HEK293 (cell line): ENCODE results near the gene PALMD.

Experiments
- CTCF ChIA-PET: fragments of 350-600 bp; formaldehyde crosslinking; extraction: SDS; loops from one replicate; lab custom pipeline; 2021; ENCODE audit warnings: antibody characterized with exemption; lab: Yijun Ruan, JAX
- POLR2A ChIA-PET: fragments of 300-600 bp; formaldehyde crosslinking; extraction: SDS; loops from one replicate; lab custom pipeline; 2020; ENCODE audit warnings: antibody characterized with exemption, inconsistent platforms; lab: Yijun Ruan, JAX
- H3K27ac ChIP-seq: fragments of 200-500 bp; sonication (Bioruptor generic); 2 replicates; pipeline ENCODE4 v1.5.1; 2014; ENCODE audit warnings: low read depth, low read length, control low read depth, inconsistent platforms; ENCODE audit errors: extremely low read depth
- H3K36me3 ChIP-seq, 2 experiments: fragments of 200-500 bp in 1 of 2; sonication (Bioruptor generic) in 1 of 2; 1 replicate in 1 of 2; 2 replicates in 1 of 2; pipeline ENCODE4 v1.5.1; 2014 to 2017; ENCODE audit warnings: inconsistent platforms in 2 of 2, low read length in 2 of 2; ENCODE audit not compliant: control insufficient read depth in 2 of 2, insufficient read depth in 1 of 2
- H3K4me1 ChIP-seq: fragments of 200-500 bp; sonication (Bioruptor generic); 2 replicates; pipeline ENCODE4 v1.5.1; 2014; ENCODE audit warnings: mild to moderate bottlenecking, low read length, inconsistent platforms; ENCODE audit not compliant: control insufficient read depth, insufficient read depth
- H3K4me3 ChIP-seq: 2 replicates; pipeline ENCODE4 v1.5.1; 2011; ENCODE audit warnings: low read depth, mild to moderate bottlenecking, control low read depth, low read length, moderate library complexity
- H3K9me3 ChIP-seq: fragments of 200-500 bp; sonication (Bioruptor generic); 2 replicates; pipeline ENCODE4 v1.5.1; 2014; ENCODE audit warnings: low read depth, low read length, inconsistent platforms; ENCODE audit not compliant: control insufficient read depth, insufficient read depth
- GFI1B ChIP-seq: fragments of 450-650 bp; formaldehyde crosslinking; IDR thresholded peaks from 2 replicates; pipeline ENCODE4 v1.5.1; 2016; ENCODE audit warnings: missing biosample characterization, missing genetic modification characterization
- KLF10 ChIP-seq: fragments of 450-650 bp; IDR thresholded peaks from 2 replicates; pipeline ENCODE4 v1.5.1; 2018; ENCODE audit warnings: missing biosample characterization, mild to moderate bottlenecking, missing genetic modification characterization
- REST ChIP-seq: fragments of 450-650 bp; formaldehyde crosslinking; IDR thresholded peaks from 2 replicates; pipeline ENCODE4 v1.5.1; 2016; ENCODE audit warnings: missing biosample characterization, missing genetic modification characterization
- SP7 ChIP-seq: fragments of 450-650 bp; formaldehyde crosslinking; IDR thresholded peaks from 2 replicates; pipeline ENCODE4 v1.5.1; 2016; ENCODE audit warnings: missing biosample characterization, missing genetic modification characterization
- TCF7L2 ChIP-seq: IDR thresholded peaks from 2 replicates; pipeline ENCODE4 v1.6.1; 2011; ENCODE audit warnings: low read depth, mild to moderate bottlenecking, inconsistent platforms, low read length, moderate library complexity, borderline replicate concordance
- ZBTB44 ChIP-seq: fragments of 450-650 bp; IDR thresholded peaks from 2 replicates; pipeline ENCODE4 v1.5.1; 2018; ENCODE audit warnings: missing biosample characterization, mild to moderate bottlenecking, missing genetic modification characterization
- ZBTB7A ChIP-seq: fragments of 450-650 bp; formaldehyde crosslinking; IDR thresholded peaks from 2 replicates; pipeline ENCODE4 v1.5.1; 2016; ENCODE audit warnings: low read depth, missing biosample characterization, missing genetic modification characterization
- ZFP37 ChIP-seq: fragments of 450-650 bp; formaldehyde crosslinking; IDR thresholded peaks from 2 replicates; pipeline ENCODE4 v1.5.1; 2016; ENCODE audit warnings: missing biosample characterization, missing genetic modification characterization
- ZNF10 ChIP-seq: fragments of 450-650 bp; formaldehyde crosslinking; IDR thresholded peaks from 2 replicates; pipeline ENCODE4 v1.5.1; 2017; ENCODE audit warnings: missing biosample characterization, missing genetic modification characterization
- ZNF133 ChIP-seq: fragments of 450-650 bp; formaldehyde crosslinking; IDR thresholded peaks from 2 replicates; pipeline ENCODE4 v1.5.1; 2016; ENCODE audit warnings: missing biosample characterization, missing genetic modification characterization
- ZNF138 ChIP-seq: fragments of 450-650 bp; formaldehyde crosslinking; IDR thresholded peaks from 2 replicates; pipeline ENCODE4 v1.5.1; 2016; ENCODE audit warnings: missing biosample characterization, missing genetic modification characterization, borderline replicate concordance
- ZNF146 ChIP-seq: fragments of 450-650 bp; formaldehyde crosslinking; IDR thresholded peaks from 2 replicates; pipeline ENCODE4 v1.5.1; 2016; ENCODE audit warnings: missing biosample characterization, missing genetic modification characterization
- ZNF239 ChIP-seq: fragments of 450-650 bp; formaldehyde crosslinking; IDR thresholded peaks from 2 replicates; pipeline ENCODE4 v1.5.1; 2016; ENCODE audit warnings: missing biosample characterization, missing genetic modification characterization
- ZNF37A ChIP-seq: fragments of 450-650 bp; IDR thresholded peaks from 2 replicates; pipeline ENCODE4 v1.5.1; 2018; ENCODE audit warnings: missing biosample characterization, missing genetic modification characterization
- ZNF660 ChIP-seq: fragments of 450-650 bp; IDR thresholded peaks from 2 replicates; pipeline ENCODE4 v1.5.1; 2018; ENCODE audit warnings: missing biosample characterization, mild to moderate bottlenecking, missing genetic modification characterization
- ZSCAN18 ChIP-seq: fragments of 450-650 bp; formaldehyde crosslinking; IDR thresholded peaks from 2 replicates; pipeline ENCODE4 v1.5.1; 2016; ENCODE audit warnings: missing biosample characterization, missing genetic modification characterization
- TF ChIP-seq, protein P1 (sequence below): fragments of 450-650 bp; formaldehyde crosslinking; IDR thresholded peaks from 2 replicates; pipeline ENCODE4 v1.5.1; 2016; ENCODE audit warnings: missing biosample characterization, missing genetic modification characterization
- TF ChIP-seq, protein P2 (sequence below): fragments of 450-650 bp; IDR thresholded peaks from 2 replicates; pipeline ENCODE4 v1.5.1; 2018; ENCODE audit warnings: missing biosample characterization, missing genetic modification characterization

The PALMD gene

DNA sequence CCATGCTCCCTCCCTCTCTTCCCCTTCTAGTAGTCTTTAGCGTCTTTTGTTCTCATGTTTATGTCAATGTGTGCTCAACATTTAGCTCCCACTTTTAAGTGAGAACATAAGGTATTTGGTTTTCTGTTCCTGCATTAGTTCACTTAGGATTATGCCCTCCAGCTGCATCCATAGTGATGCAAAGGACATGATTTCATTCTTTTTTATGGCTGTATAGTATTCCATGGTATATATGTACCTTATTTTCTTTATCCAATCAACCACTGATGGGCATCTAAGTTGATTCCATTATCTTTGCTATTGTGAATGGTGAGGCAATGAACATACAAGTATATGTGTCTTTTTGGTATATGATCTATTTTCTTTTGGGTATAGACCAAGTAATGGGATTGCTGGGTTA is 38.3 kb upstream of the PALMD start:
- H3K36me3 ChIP-seq: no peaks in the 10 kb centered on the region
- POLR2A ChIA-PET: no interaction called here
- CTCF ChIA-PET: interaction anchor here (0.7 kb wide), 1 partner anchor 128 kb away, joined by 4 read pairs; no protein-coding TSS in a partner anchor
- no peaks in the 10 kb centered on the region for H3K4me1 ChIP-seq
- H3K4me3 ChIP-seq: no peak overlapping the region
- no peaks in the 10 kb centered on the region for H3K9me3 ChIP-seq
- no peak overlapping the region for H3K27ac ChIP-seq
- TF ChIP-seq ZNF146 (peak; percentile 78), REST (tag by site-specific recombination) (no peak)

DNA sequence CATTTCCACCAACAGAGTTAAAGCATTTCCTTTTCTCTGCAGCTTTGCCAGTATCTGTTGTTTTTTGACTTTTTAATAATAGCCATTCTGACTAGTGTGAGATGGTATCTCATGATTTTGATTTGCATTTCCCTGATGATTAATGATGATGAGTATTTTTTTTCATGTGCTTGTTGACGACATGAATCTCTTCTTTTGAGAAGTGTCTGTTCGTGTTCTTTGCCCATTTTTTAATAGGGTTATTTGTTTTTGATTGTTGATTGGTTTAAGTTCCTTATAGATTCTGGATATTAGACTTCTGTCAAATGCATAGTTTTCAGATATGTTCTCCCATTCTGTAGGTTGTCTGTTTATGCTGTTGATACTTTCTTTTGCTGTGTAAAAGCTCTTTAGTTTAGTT is 37.9 kb upstream of the PALMD start:
- POLR2A ChIA-PET: no interaction called here
- H3K4me1 ChIP-seq: no peaks in the 10 kb centered on the region
- CTCF ChIA-PET: interaction anchor here (0.6 kb wide), 1 partner anchor 99 kb away, joined by 3 read pairs; no protein-coding TSS in a partner anchor
- H3K36me3 ChIP-seq: no peaks in the 10 kb centered on the region
- TF ChIP-seq ZSCAN18 (tag by site-specific recombination) (no peak), TCF7L2 (no peak), ZBTB44 (tag by site-specific recombination) (no peak), GFI1B (no peak), KLF10 (no peak), ZNF138 (tag by site-specific recombination) (no peak), ZFP37 (tag by site-specific recombination) (no peak), SP7 (tag by site-specific recombination) (no peak), ZNF10 (tag by site-specific recombination) (no peak), ZNF37A (no peak), ZNF133 (tag by site-specific recombination) (no peak), ZNF660 (tag by site-specific recombination) (no peak), ZBTB7A (tag by site-specific recombination) (no peak), ZNF239 (tag by site-specific recombination) (no peak)
- TF ChIP-seq, protein P1, sequence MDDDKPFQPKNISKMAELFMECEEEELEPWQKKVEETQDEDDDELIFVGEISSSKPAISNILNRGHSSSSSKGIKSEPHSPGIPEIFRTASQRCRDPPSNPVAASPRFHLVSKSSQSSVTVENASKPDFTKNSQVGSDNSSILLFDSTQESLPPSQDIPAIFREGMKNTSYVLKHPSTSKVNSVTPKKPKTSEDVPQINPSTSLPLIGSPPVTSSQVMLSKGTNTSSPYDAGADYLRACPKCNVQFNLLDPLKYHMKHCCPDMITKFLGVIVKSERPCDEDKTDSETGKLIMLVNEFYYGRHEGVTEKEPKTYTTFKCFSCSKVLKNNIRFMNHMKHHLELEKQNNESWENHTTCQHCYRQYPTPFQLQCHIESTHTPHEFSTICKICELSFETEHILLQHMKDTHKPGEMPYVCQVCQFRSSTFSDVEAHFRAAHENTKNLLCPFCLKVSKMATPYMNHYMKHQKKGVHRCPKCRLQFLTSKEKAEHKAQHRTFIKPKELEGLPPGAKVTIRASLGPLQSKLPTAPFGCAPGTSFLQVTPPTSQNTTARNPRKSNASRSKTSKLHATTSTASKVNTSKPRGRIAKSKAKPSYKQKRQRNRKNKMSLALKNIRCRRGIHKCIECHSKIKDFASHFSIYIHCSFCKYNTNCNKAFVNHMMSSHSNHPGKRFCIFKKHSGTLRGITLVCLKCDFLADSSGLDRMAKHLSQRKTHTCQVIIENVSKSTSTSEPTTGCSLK: no peak
- TF ChIP-seq, protein P2, sequence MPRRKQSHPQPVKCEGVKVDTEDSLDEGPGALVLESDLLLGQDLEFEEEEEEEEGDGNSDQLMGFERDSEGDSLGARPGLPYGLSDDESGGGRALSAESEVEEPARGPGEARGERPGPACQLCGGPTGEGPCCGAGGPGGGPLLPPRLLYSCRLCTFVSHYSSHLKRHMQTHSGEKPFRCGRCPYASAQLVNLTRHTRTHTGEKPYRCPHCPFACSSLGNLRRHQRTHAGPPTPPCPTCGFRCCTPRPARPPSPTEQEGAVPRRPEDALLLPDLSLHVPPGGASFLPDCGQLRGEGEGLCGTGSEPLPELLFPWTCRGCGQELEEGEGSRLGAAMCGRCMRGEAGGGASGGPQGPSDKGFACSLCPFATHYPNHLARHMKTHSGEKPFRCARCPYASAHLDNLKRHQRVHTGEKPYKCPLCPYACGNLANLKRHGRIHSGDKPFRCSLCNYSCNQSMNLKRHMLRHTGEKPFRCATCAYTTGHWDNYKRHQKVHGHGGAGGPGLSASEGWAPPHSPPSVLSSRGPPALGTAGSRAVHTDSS (tag by site-specific recombination): no peak
- H3K9me3 ChIP-seq: no peaks in the 10 kb centered on the region
- no peak overlapping the region for H3K4me3 ChIP-seq
- H3K27ac ChIP-seq: no peak overlapping the region
